Measurements from ENCODE around the gene VAV1.

Gene VAV1

GRCh38 chr19:6886277-6886897, 113.9 kb downstream of the VAV1 start:
- H3K4me1 ChIP-seq (ENCODE audit: control insufficient read depth in 2 of 2, insufficient read depth in 2 of 2, low read length in 2 of 2) = no peaks in the 10 kb centered on the region
- H3K27me3 ChIP-seq (ENCODE audit: control insufficient read depth in 2 of 2, insufficient read depth in 2 of 2, low read length in 2 of 2) = no peaks in the 10 kb centered on the region
- H3K4me3 ChIP-seq (ENCODE audit: low read length in 2 of 2) = no peak overlapping the region
- no peaks in the 10 kb centered on the region for H3K9me3 ChIP-seq (ENCODE audit: control insufficient read depth in 2 of 2, low read length in 2 of 2)
- H3K27ac ChIP-seq (ENCODE audit: low read depth in 2 of 2, low read length in 2 of 2) = no peak overlapping the region
- no peaks in the 10 kb centered on the region for H3K36me3 ChIP-seq (ENCODE audit: control insufficient read depth in 2 of 2, insufficient read depth in 2 of 2, low read length in 2 of 2)
- no peak overlapping the region for H3K9ac ChIP-seq (ENCODE audit: low read depth in 1 of 2, low read length in 2 of 2)

DNA sequence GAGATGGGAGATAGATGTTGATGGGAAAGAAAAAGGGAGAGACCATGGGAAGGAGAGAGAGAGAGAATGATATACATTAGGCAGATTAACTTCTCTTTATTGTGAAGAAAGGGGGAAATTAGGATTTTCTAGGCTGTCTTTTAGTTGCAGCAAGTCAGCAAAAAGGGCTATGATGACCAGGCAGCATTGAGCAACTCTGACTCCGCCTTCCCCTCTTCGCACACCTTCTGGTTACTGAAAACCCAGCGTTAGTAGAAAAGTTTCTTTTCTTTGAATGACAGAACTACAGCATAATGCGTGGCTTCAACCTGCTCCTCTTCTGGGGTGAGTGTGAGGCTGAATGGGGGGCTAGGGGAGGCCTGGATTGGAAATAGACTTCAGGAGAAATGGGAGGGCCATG, 114.8 kb downstream of the VAV1 start, which contains the start of gene ADGRE1:
TSS of gene ADGRE1 (plus strand) at position 264 of the 400 bp plus-strand sequence. CDS start at position 294, 30 bp downstream.
- no peaks in the 10 kb centered on the region for H3K9me3 ChIP-seq (ENCODE audit: control insufficient read depth in 2 of 2, low read length in 2 of 2)
- no peaks in the 10 kb centered on the region for H3K4me1 ChIP-seq (ENCODE audit: control insufficient read depth in 2 of 2, insufficient read depth in 2 of 2, low read length in 2 of 2)
- H3K4me3 ChIP-seq (ENCODE audit: low read length in 2 of 2) = peak within 1 kb of the TSS in 1 of 2 donors; percentile 46
- no peaks in the 10 kb centered on the region for H3K27me3 ChIP-seq (ENCODE audit: control insufficient read depth in 2 of 2, insufficient read depth in 2 of 2, low read length in 2 of 2)
- H3K27ac ChIP-seq (ENCODE audit: low read depth in 2 of 2, low read length in 2 of 2) = no peak within 1 kb of the TSS
- no peaks in the 10 kb centered on the region for H3K36me3 ChIP-seq (ENCODE audit: control insufficient read depth in 2 of 2, insufficient read depth in 2 of 2, low read length in 2 of 2)
- H3K9ac ChIP-seq (ENCODE audit: low read depth in 1 of 2, low read length in 2 of 2) = no peak within 1 kb of the TSS

GRCh38 chr19:6888967-6889366, 116.5 kb downstream of the VAV1 start:
- Histone ChIP-seq H3K9ac (ENCODE audit: low read depth in 1 of 2, low read length in 2 of 2) (no peak overlapping the region), H3K27ac (ENCODE audit: low read depth in 2 of 2, low read length in 2 of 2) (no peak overlapping the region), H3K9me3 (ENCODE audit: control insufficient read depth in 2 of 2, low read length in 2 of 2) (no peaks in the 10 kb centered on the region), H3K4me3 (ENCODE audit: low read length in 2 of 2) (no peak overlapping the region), H3K4me1 (ENCODE audit: control insufficient read depth in 2 of 2, insufficient read depth in 2 of 2, low read length in 2 of 2) (no peaks in the 10 kb centered on the region), H3K36me3 (ENCODE audit: control insufficient read depth in 2 of 2, insufficient read depth in 2 of 2, low read length in 2 of 2) (no peaks in the 10 kb centered on the region), H3K27me3 (ENCODE audit: control insufficient read depth in 2 of 2, insufficient read depth in 2 of 2, low read length in 2 of 2) (no peaks in the 10 kb centered on the region)

- Histone ChIP-seq H3K27me3 (ENCODE audit: control insufficient read depth in 2 of 2, insufficient read depth in 2 of 2, low read length in 2 of 2) (no peaks in the 10 kb centered on the region), H3K4me1 (ENCODE audit: control insufficient read depth in 2 of 2, insufficient read depth in 2 of 2, low read length in 2 of 2) (no peaks in the 10 kb centered on the region), H3K9me3 (ENCODE audit: control insufficient read depth in 2 of 2, low read length in 2 of 2) (no peaks in the 10 kb centered on the region), H3K9ac (ENCODE audit: low read depth in 1 of 2, low read length in 2 of 2) (no peak overlapping the region), H3K36me3 (ENCODE audit: control insufficient read depth in 2 of 2, insufficient read depth in 2 of 2, low read length in 2 of 2) (no peaks in the 10 kb centered on the region), H3K4me3 (ENCODE audit: low read length in 2 of 2) (peak overlapping the region in 1 of 2 donors; percentile 29), H3K27ac (ENCODE audit: low read depth in 2 of 2, low read length in 2 of 2) (peak overlapping the region in 1 of 2 donors; percentile 25)
Observed at GRCh38 chr19:6890401-6890913, 117.9 kb downstream of the VAV1 start.

DNA sequence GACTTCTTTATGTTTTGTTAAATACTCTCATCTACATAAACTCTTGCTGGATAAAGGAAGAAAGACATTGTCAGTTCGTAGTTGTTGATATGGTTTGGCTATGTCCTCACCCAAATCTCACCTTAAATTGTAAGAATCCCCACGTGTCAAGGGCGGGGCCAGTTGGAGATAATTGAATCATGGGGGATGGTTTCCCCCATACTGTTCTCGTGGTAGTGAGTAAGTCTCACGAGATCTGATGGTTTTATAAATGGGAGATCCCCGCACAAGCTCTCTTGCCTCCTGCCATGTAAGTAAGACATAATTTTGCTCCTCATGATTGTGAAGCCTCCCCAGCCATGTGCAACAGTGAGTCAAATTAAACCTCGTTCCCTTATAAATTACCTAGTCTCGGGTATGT, 118.4 kb downstream of the VAV1 start:
- H3K4me3 ChIP-seq (ENCODE audit: low read length in 2 of 2) = no peak overlapping the region
- H3K36me3 ChIP-seq (ENCODE audit: control insufficient read depth in 2 of 2, insufficient read depth in 2 of 2, low read length in 2 of 2) = no peaks in the 10 kb centered on the region
- H3K27ac ChIP-seq (ENCODE audit: low read depth in 2 of 2, low read length in 2 of 2) = no peak overlapping the region
- H3K4me1 ChIP-seq (ENCODE audit: control insufficient read depth in 2 of 2, insufficient read depth in 2 of 2, low read length in 2 of 2) = no peaks in the 10 kb centered on the region
- H3K9ac ChIP-seq (ENCODE audit: low read depth in 1 of 2, low read length in 2 of 2) = no peak overlapping the region
- no peaks in the 10 kb centered on the region for H3K27me3 ChIP-seq (ENCODE audit: control insufficient read depth in 2 of 2, insufficient read depth in 2 of 2, low read length in 2 of 2)
- H3K9me3 ChIP-seq (ENCODE audit: control insufficient read depth in 2 of 2, low read length in 2 of 2) = no peaks in the 10 kb centered on the region

DNA sequence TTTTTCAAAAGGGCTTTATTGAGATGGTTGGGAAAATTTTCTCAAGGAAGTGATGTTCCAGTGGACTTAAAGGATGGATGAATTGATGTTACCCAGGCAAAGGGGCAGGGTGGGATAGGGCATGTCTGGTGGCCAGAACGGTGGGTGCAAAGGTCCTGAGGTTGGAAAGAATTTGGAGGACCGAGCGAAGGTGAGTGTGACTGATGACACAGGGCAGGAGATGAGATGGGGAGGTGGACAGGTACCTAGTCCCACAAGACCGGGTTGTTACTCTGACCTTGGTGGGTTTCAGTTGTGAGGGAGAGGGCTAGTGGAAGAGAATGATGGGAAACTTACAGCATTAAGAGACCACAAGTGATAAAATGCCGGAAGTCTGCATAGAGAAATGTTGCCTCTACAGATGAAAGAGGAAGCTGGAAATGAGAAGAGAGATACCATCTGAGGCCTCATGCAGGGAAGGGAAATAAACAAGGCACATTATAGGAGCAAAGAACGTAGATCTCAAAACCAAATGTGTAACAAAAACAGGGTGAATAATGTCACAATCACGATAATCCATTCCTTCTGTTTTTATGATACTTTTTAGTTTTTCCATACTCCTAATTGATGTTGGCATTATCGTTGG, 119.4 kb downstream of the VAV1 start:
- Histone ChIP-seq H3K4me1 (ENCODE audit: control insufficient read depth in 2 of 2, insufficient read depth in 2 of 2, low read length in 2 of 2) (no peaks in the 10 kb centered on the region), H3K27me3 (ENCODE audit: control insufficient read depth in 2 of 2, insufficient read depth in 2 of 2, low read length in 2 of 2) (no peaks in the 10 kb centered on the region), H3K36me3 (ENCODE audit: control insufficient read depth in 2 of 2, insufficient read depth in 2 of 2, low read length in 2 of 2) (no peaks in the 10 kb centered on the region), H3K9me3 (ENCODE audit: control insufficient read depth in 2 of 2, low read length in 2 of 2) (no peaks in the 10 kb centered on the region), H3K27ac (ENCODE audit: low read depth in 2 of 2, low read length in 2 of 2) (peak overlapping the region in 1 of 2 donors; percentile 29), H3K9ac (ENCODE audit: low read depth in 1 of 2, low read length in 2 of 2) (no peak overlapping the region), H3K4me3 (ENCODE audit: low read length in 2 of 2) (no peak overlapping the region)

GRCh38 chr19:6894313-6894712, 121.8 kb downstream of the VAV1 start:
- no peak overlapping the region for H3K9ac ChIP-seq (ENCODE audit: low read depth in 1 of 2, low read length in 2 of 2)
- no peaks in the 10 kb centered on the region for H3K36me3 ChIP-seq (ENCODE audit: control insufficient read depth in 2 of 2, insufficient read depth in 2 of 2, low read length in 2 of 2)
- H3K4me1 ChIP-seq (ENCODE audit: control insufficient read depth in 2 of 2, insufficient read depth in 2 of 2, low read length in 2 of 2) = no peaks in the 10 kb centered on the region
- no peaks in the 10 kb centered on the region for H3K27me3 ChIP-seq (ENCODE audit: control insufficient read depth in 2 of 2, insufficient read depth in 2 of 2, low read length in 2 of 2)
- no peak overlapping the region for H3K4me3 ChIP-seq (ENCODE audit: low read length in 2 of 2)
- H3K9me3 ChIP-seq (ENCODE audit: control insufficient read depth in 2 of 2, low read length in 2 of 2) = no peaks in the 10 kb centered on the region
- no peak overlapping the region for H3K27ac ChIP-seq (ENCODE audit: low read depth in 2 of 2, low read length in 2 of 2)

DNA sequence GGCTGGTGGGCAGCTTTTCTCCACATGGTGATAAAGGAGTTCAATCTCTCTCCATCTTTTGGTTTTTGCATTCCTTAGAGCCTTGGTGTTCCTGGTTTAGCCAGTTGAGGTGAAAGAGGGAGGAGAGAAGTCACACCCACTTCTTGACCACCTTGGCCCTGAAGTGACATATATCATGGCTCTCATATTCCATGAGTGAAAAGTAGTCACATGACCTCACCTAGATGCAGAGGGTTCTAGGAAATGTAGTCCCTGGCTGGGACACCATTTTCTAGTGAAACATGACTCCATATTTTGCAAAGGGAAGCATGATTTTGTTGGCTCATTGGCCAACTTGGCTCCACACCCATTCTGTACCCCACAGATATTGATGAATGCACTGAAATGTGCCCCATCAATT, 130.9 kb downstream of the VAV1 start:
- Histone ChIP-seq H3K4me1 (ENCODE audit: control insufficient read depth in 2 of 2, insufficient read depth in 2 of 2, low read length in 2 of 2) (no peaks in the 10 kb centered on the region), H3K27ac (ENCODE audit: low read depth in 2 of 2, low read length in 2 of 2) (no peak overlapping the region), H3K36me3 (ENCODE audit: control insufficient read depth in 2 of 2, insufficient read depth in 2 of 2, low read length in 2 of 2) (no peaks in the 10 kb centered on the region), H3K9ac (ENCODE audit: low read depth in 1 of 2, low read length in 2 of 2) (no peak overlapping the region), H3K4me3 (ENCODE audit: low read length in 2 of 2) (no peak overlapping the region), H3K27me3 (ENCODE audit: control insufficient read depth in 2 of 2, insufficient read depth in 2 of 2, low read length in 2 of 2) (no peaks in the 10 kb centered on the region), H3K9me3 (ENCODE audit: control insufficient read depth in 2 of 2, low read length in 2 of 2) (peaks cover 7 to 9% of the 10 kb centered on the region in 2 donors)

DNA sequence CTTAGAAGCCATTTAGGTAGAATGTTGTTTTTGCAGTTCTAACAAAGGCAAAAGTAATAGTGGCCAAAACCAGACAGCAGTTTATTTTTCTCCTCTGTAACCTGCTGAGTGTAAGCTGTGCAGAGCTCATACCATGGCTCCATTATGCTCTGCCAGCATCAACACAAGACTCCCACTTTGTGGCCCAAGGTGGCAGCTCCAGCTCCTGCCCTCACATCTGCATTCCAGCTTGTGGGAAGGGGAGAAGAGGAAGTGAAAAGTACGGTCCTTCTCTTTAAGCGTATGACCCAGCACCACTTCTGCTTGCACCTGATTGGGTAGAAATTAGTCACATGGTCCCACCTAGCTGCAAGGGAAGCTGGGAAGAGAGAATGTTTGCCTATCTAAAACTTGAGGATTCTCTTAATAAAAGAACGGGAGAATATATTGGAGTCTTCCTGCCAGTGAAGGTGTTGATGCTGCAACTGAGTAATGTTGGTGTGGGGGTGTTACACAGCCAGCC, 134.1 kb downstream of the VAV1 start:
- Histone ChIP-seq H3K9ac (ENCODE audit: low read depth in 1 of 2, low read length in 2 of 2) (no peak overlapping the region), H3K9me3 (ENCODE audit: control insufficient read depth in 2 of 2, low read length in 2 of 2) (peaks cover 7 to 9% of the 10 kb centered on the region in 2 donors), H3K27ac (ENCODE audit: low read depth in 2 of 2, low read length in 2 of 2) (no peak overlapping the region), H3K36me3 (ENCODE audit: control insufficient read depth in 2 of 2, insufficient read depth in 2 of 2, low read length in 2 of 2) (no peaks in the 10 kb centered on the region), H3K4me1 (ENCODE audit: control insufficient read depth in 2 of 2, insufficient read depth in 2 of 2, low read length in 2 of 2) (no peaks in the 10 kb centered on the region), H3K27me3 (ENCODE audit: control insufficient read depth in 2 of 2, insufficient read depth in 2 of 2, low read length in 2 of 2) (no peaks in the 10 kb centered on the region), H3K4me3 (ENCODE audit: low read length in 2 of 2) (no peak overlapping the region)

Data from mucosa of rectum (tissue), 2 donors.